Measurements from ENCODE around the gene SUPT20HL2.

The SUPT20HL2 gene

GRCh38 chrX:24347881-24348280 lies 34.0 kb upstream of the SUPT20HL2 start:
- no peaks in the 10 kb centered on the region for H3K27me3 Mint-ChIP-seq (ENCODE audit: low read depth, poor library complexity)
- H3K27ac Mint-ChIP-seq = peak overlapping the region; percentile 44
- TF ChIP-seq CTCF (IDR thresholded peaks at IDR 0.05) = no peak
- no peak for DNase-seq
- H3K36me3 Mint-ChIP-seq (ENCODE audit: low read depth) = no peaks in the 10 kb centered on the region
- H3K4me3 Mint-ChIP-seq = no peak overlapping the region
- H3K4me1 Mint-ChIP-seq = peaks cover 16% of the 10 kb centered on the region
- no peaks in the 10 kb centered on the region for H3K9me3 Mint-ChIP-seq

GRCh38 chrX:24343719-24344118 lies 29.9 kb upstream of the SUPT20HL2 start:
- Mint-ChIP-seq H3K4me3 (no peak overlapping the region), H3K27me3 (ENCODE audit: low read depth, poor library complexity) (peaks cover 21% of the 10 kb centered on the region), H3K4me1 (peaks cover 16% of the 10 kb centered on the region), H3K27ac (no peak overlapping the region), H3K36me3 (ENCODE audit: low read depth) (no peaks in the 10 kb centered on the region), H3K9me3 (no peaks in the 10 kb centered on the region)
- no peak for DNase-seq
- TF ChIP-seq CTCF (IDR thresholded peaks at IDR 0.05) = no peak

GRCh38 chrX:24341795-24342194 lies 27.9 kb upstream of the SUPT20HL2 start:
- Mint-ChIP-seq H3K9me3 (no peaks in the 10 kb centered on the region), H3K4me1 (peaks cover 5% of the 10 kb centered on the region), H3K27ac (no peak overlapping the region), H3K36me3 (ENCODE audit: low read depth) (no peaks in the 10 kb centered on the region), H3K4me3 (no peak overlapping the region), H3K27me3 (ENCODE audit: low read depth, poor library complexity) (peaks cover 21% of the 10 kb centered on the region)
- TF ChIP-seq CTCF (IDR thresholded peaks at IDR 0.05) = no peak
- DNase-seq = no peak

GRCh38 chrX:24340501-24340900 lies 26.6 kb upstream of the SUPT20HL2 start:
- no peak for TF ChIP-seq CTCF (IDR thresholded peaks at IDR 0.05)
- Mint-ChIP-seq H3K36me3 (ENCODE audit: low read depth) (no peaks in the 10 kb centered on the region), H3K4me3 (no peak overlapping the region), H3K4me1 (peaks cover 5% of the 10 kb centered on the region), H3K9me3 (no peaks in the 10 kb centered on the region), H3K27ac (no peak overlapping the region), H3K27me3 (ENCODE audit: low read depth, poor library complexity) (peaks cover 21% of the 10 kb centered on the region)
- no peak for DNase-seq

GRCh38 chrX:24339911-24340310 lies 26.0 kb upstream of the SUPT20HL2 start:
- Mint-ChIP-seq H3K27me3 (ENCODE audit: low read depth, poor library complexity) (peaks cover 21% of the 10 kb centered on the region), H3K4me1 (peaks cover 1% of the 10 kb centered on the region), H3K4me3 (no peak overlapping the region), H3K36me3 (ENCODE audit: low read depth) (no peaks in the 10 kb centered on the region), H3K27ac (no peak overlapping the region), H3K9me3 (no peaks in the 10 kb centered on the region)
- no peak for DNase-seq
- TF ChIP-seq CTCF (IDR thresholded peaks at IDR 0.05) = no peak

- Mint-ChIP-seq H3K27ac (no peak overlapping the region), H3K4me3 (no peak overlapping the region), H3K36me3 (ENCODE audit: low read depth) (no peaks in the 10 kb centered on the region), H3K9me3 (peaks cover 5% of the 10 kb centered on the region), H3K27me3 (ENCODE audit: low read depth, poor library complexity) (peaks cover 25% of the 10 kb centered on the region), H3K4me1 (no peaks in the 10 kb centered on the region)
- TF ChIP-seq CTCF (IDR thresholded peaks at IDR 0.05) = no peak
- DNase-seq = no peak
Observed at GRCh38 chrX:24335871-24336270, 22.0 kb upstream of the SUPT20HL2 start.

All from nephron progenitor cell (in vitro differentiated cells).